ENCODE data around the gene FOXRED2. TPM values are rescaled to one million over a fixed set of nuclear protein-coding genes. Genes with fewer than 3 reads are reported as not detected.

Gene FOXRED2
- total and polyA plus RNA-seq, 2 of the 8 experiments (the other 6 are each of a cell fraction or from before 2014, with no cell fraction given) = 11.5 to 27.8 TPM

- FAIRE-seq (no peak), DNase-seq (ENCODE audit: low read depth in 1 of 2, low spot score in 2 of 2) (no peak)
- no peak overlapping the region for H2BK120ac ChIP-seq (replicated peaks; ENCODE audit: low read depth, low read length)
- no peaks in the 10 kb centered on the region for H3K4me1 ChIP-seq (replicated peaks in 1 of 4; ENCODE audit: control insufficient read depth in 3 of 4, insufficient read depth in 4 of 4, low read length in 3 of 4)
- H3K56ac ChIP-seq (replicated peaks; ENCODE audit: insufficient read length, low read depth, low read length) = no peak overlapping the region
- H3K23ac ChIP-seq (ENCODE audit: insufficient read length) = no peak overlapping the region
- peaks cover 0 to 2% of the 10 kb centered on the region in 2 experiments for H4K20me1 ChIP-seq (replicated peaks in 1 of 2; ENCODE audit: control insufficient read depth in 1 of 2, insufficient read depth in 2 of 2, low read length in 2 of 2)
- H2BK12ac ChIP-seq (ENCODE audit: low read depth, low read length) = no peak overlapping the region
- 94% methylated on average over 6 of the region's 6 CpGs; no CpG with 5 or more reads in 1 of the 2 experiments for WGBS, 2 experiments (ENCODE audit: extremely low coverage in 1 of 2, insufficient coverage in 1 of 2, insufficient read length in 1 of 2, insufficient replicate concordance in 2 of 2, low coverage in 1 of 2, low lambda C conversion rate in 2 of 2, missing lambda C conversion rate in 1 of 2)
- H3K4me3 ChIP-seq (ENCODE audit: extremely low read depth in 1 of 4, insufficient read depth in 2 of 4, low read depth in 3 of 4, low read length in 4 of 4) = no peak overlapping the region
- H3K23me2 ChIP-seq (ENCODE audit: low read depth, low read length) = no peaks in the 10 kb centered on the region
- no peak overlapping the region for H2BK15ac ChIP-seq (ENCODE audit: low read length)
- H2AFZ ChIP-seq (ENCODE audit: low read length) = no peak overlapping the region
- H4K8ac ChIP-seq (ENCODE audit: extremely low read depth, insufficient read depth, low read length) = no peak overlapping the region
- no peaks in the 10 kb centered on the region for H3K79me2 ChIP-seq (ENCODE audit: control insufficient read depth in 1 of 2, insufficient read depth in 2 of 2, low read length in 2 of 2)
- H3K9ac ChIP-seq (replicated peaks in 1 of 4; ENCODE audit: extremely low read depth in 1 of 4, low read depth in 3 of 4, low read length in 3 of 4) = no peak overlapping the region
- H3K9me3 ChIP-seq (ENCODE audit: insufficient read depth in 2 of 2, low read depth in 1 of 2, low read length in 1 of 2) = no peaks in the 10 kb centered on the region
- H3K4ac ChIP-seq (replicated peaks; ENCODE audit: insufficient read length, low read depth, low read length) = no peak overlapping the region
- ChIA-PET POLR2A (ENCODE audit: partially characterized antibody) (interaction anchor here (1.3 kb wide), 1 partner anchor 16 kb away, joined by 3 read pairs; no protein-coding TSS in a partner anchor), CTCF (ENCODE audit: partially characterized antibody) (interaction anchor here (1.0 to 2.6 kb wide), 5 partner anchors 11 to 189 kb away, joined by 3 to 11 read pairs (median 5); no protein-coding TSS in a partner anchor)
- no peak overlapping the region for H4K5ac ChIP-seq (ENCODE audit: insufficient read length, low read depth, low read length)
- no peak overlapping the region for H4K91ac ChIP-seq (replicated peaks; ENCODE audit: insufficient read length, low read length)
- no peak overlapping the region for H3K14ac ChIP-seq (ENCODE audit: insufficient read length)
- H3K79me1 ChIP-seq (ENCODE audit: low read depth, low read length) = no peaks in the 10 kb centered on the region; the same call in 1 of the 2 replicates
- no peak overlapping the region for H2BK20ac ChIP-seq (ENCODE audit: low read length)
- H3K27me3 ChIP-seq (replicated peaks in 1 of 4; ENCODE audit: control insufficient read depth in 3 of 4, extremely low read depth in 1 of 4, insufficient read depth in 3 of 4, low read length in 3 of 4) = no peaks in the 10 kb centered on the region
- no peak overlapping the region for H3K27ac ChIP-seq (ENCODE audit: low read depth, low read length)
- H3K36me3 ChIP-seq (ENCODE audit: control insufficient read depth in 2 of 4, insufficient read depth in 4 of 4, low read length in 3 of 4) = peaks cover 5 to 15% (median 11%) of the 10 kb centered on the region in 4 experiments; a peak in 7 of 8 replicates
- no peak overlapping the region for H2BK5ac ChIP-seq (ENCODE audit: low read depth, low read length)
- H2AK5ac ChIP-seq (ENCODE audit: low read depth, low read length) = no peak overlapping the region
- H3K18ac ChIP-seq (ENCODE audit: extremely low read depth, low read length) = no peak overlapping the region
- H3K4me2 ChIP-seq (ENCODE audit: insufficient read depth in 1 of 2, low read depth in 2 of 2, low read length in 2 of 2) = no peak overlapping the region
- TF ChIP-seq EP300 (IDR thresholded peaks at IDR 0.05; ENCODE audit: borderline replicate concordance in 1 of 2, low read depth in 2 of 2, low read length in 2 of 2) = no peak
Observed at GRCh38 chr22:36475341-36475740, 31.5 kb downstream of the FOXRED2 start.
